KMS-11 (cell line): ENCODE results near the gene MTTP.

Experiments used
- H2AFZ ChIP-seq: fragments of 200-600 bp; sonication (generic); 2 replicates; pipeline ENCODE4 v1.6.1; 2016; ENCODE audit warnings: antibody characterized with exemption, mixed run types, low read depth
- H3K27ac ChIP-seq: fragments of 200-600 bp; sonication (generic); 2 replicates; pipeline ENCODE4 v1.6.1; 2016; ENCODE audit warnings: mild to moderate bottlenecking, mixed run types
- H3K27me3 ChIP-seq: fragments of 200-600 bp; sonication (generic); 2 replicates; pipeline ENCODE4 v1.6.1; 2017; ENCODE audit warnings: mild to moderate bottlenecking, low read depth, mixed run types, moderate library complexity; ENCODE audit not compliant: insufficient read depth
- H3K36me3 ChIP-seq: fragments of 200-600 bp; sonication (generic); 2 replicates; pipeline ENCODE4 v1.6.1; 2017; ENCODE audit warnings: mild to moderate bottlenecking, mixed run types; ENCODE audit not compliant: insufficient read depth
- H3K4me1 ChIP-seq: fragments of 200-600 bp; sonication (generic); 2 replicates; pipeline ENCODE4 v1.6.1; 2016; ENCODE audit warnings: mild to moderate bottlenecking, low read depth, mixed run types; ENCODE audit not compliant: poor library complexity, severe bottlenecking
- H3K4me2 ChIP-seq: fragments of 200-600 bp; sonication (generic); 2 replicates; pipeline ENCODE4 v1.7.0; 2016; ENCODE audit warnings: mild to moderate bottlenecking, mixed run types
- H3K4me3 ChIP-seq: fragments of 200-600 bp; sonication (generic); IDR thresholded peaks from 2 replicates; pipeline ENCODE4 v1.6.1; 2017; ENCODE audit warnings: low read depth, low read length, mixed read lengths; ENCODE audit not compliant: insufficient read depth
- H3K79me2 ChIP-seq: fragments of 200-600 bp; sonication (generic); 2 replicates; pipeline ENCODE4 v1.6.1; 2016; ENCODE audit warnings: low read depth, mixed run types; ENCODE audit not compliant: insufficient read depth
- H3K9ac ChIP-seq: fragments of 200-600 bp; sonication (generic); 2 replicates; pipeline ENCODE4 v1.6.1; 2016; ENCODE audit warnings: mild to moderate bottlenecking, mixed run types
- H4K20me1 ChIP-seq: fragments of 200-600 bp; sonication (generic); 2 replicates; pipeline ENCODE4 v1.6.1; 2016; ENCODE audit warnings: mild to moderate bottlenecking, mixed run types; ENCODE audit not compliant: insufficient read depth
- CTCF ChIP-seq: fragments of 200-600 bp; sonication (generic); conservative IDR thresholded peaks from 2 replicates; pipeline ENCODE4 v1.6.1; 2017; ENCODE audit warnings: low read depth, mild to moderate bottlenecking, antibody characterized with exemption, low read length, moderate library complexity, mixed read lengths

Gene MTTP

GRCh38 chr4:99610605-99611175 is 36.1 kb downstream of the MTTP start:
- Histone ChIP-seq H3K27ac (no peak overlapping the region), H2AFZ (no peak overlapping the region), H3K4me1 (no peaks in the 10 kb centered on the region), H3K4me3 (no peak overlapping the region), H3K9ac (no peak overlapping the region), H3K36me3 (no peaks in the 10 kb centered on the region), H3K4me2 (no peak overlapping the region), H4K20me1 (no peaks in the 10 kb centered on the region), H3K79me2 (no peaks in the 10 kb centered on the region), H3K27me3 (no peaks in the 10 kb centered on the region)
- no peak for TF ChIP-seq CTCF

GRCh38 chr4:99612281-99612680 is 37.7 kb downstream of the MTTP start:
- Histone ChIP-seq H3K4me1 (no peaks in the 10 kb centered on the region), H2AFZ (no peak overlapping the region), H3K27ac (no peak overlapping the region), H3K36me3 (no peaks in the 10 kb centered on the region), H3K79me2 (no peaks in the 10 kb centered on the region), H3K4me2 (no peak overlapping the region), H4K20me1 (no peaks in the 10 kb centered on the region), H3K4me3 (no peak overlapping the region), H3K27me3 (no peaks in the 10 kb centered on the region), H3K9ac (no peak overlapping the region)
- no peak for TF ChIP-seq CTCF

- no peak overlapping the region for H3K4me2 ChIP-seq
- no peak overlapping the region for H3K9ac ChIP-seq
- H2AFZ ChIP-seq = no peak overlapping the region
- no peaks in the 10 kb centered on the region for H3K4me1 ChIP-seq
- H3K27ac ChIP-seq = no peak overlapping the region
- no peaks in the 10 kb centered on the region for H3K79me2 ChIP-seq
- H3K27me3 ChIP-seq = no peaks in the 10 kb centered on the region
- TF ChIP-seq CTCF = no peak
- H3K4me3 ChIP-seq = no peak overlapping the region
- no peaks in the 10 kb centered on the region for H4K20me1 ChIP-seq
- no peaks in the 10 kb centered on the region for H3K36me3 ChIP-seq
Measured at GRCh38 chr4:99612704-99613103, 38.1 kb downstream of the MTTP start.

- Histone ChIP-seq H3K27me3 (no peaks in the 10 kb centered on the region), H2AFZ (no peak overlapping the region), H3K4me2 (no peak overlapping the region), H3K9ac (no peak overlapping the region), H4K20me1 (no peaks in the 10 kb centered on the region), H3K79me2 (no peaks in the 10 kb centered on the region), H3K27ac (no peak overlapping the region), H3K4me1 (no peaks in the 10 kb centered on the region), H3K4me3 (no peak overlapping the region), H3K36me3 (no peaks in the 10 kb centered on the region)
- no peak for TF ChIP-seq CTCF
Measured at GRCh38 chr4:99614491-99614890, 39.9 kb downstream of the MTTP start.
